Activated CD8-positive, alpha-beta memory T cell treated with anti-CD3 and anti-CD28 coated beads, Interleukin-2, amount 50 U/mL, for 4 hours (primary cell): Measurements from ENCODE around the gene MNS1.
"Not testable (repeated sequence)": the region's sequence is repeated elsewhere in the genome, so short reads cannot be mapped to it uniquely, and the experiment has no call there.

Experiments used
- DNase-seq: peaks from one replicate; pipeline ENCODE4 v3.0.0-alpha.2; 2020

The MNS1 gene

GRCh38 chr15:56445746-56446145, 19.2 kb downstream of the MNS1 start:
- DNase-seq, result no peak

GRCh38 chr15:56442354-56442753, 22.6 kb downstream of the MNS1 start:
- no peak for DNase-seq

GRCh38 chr15:56440214-56440770, 24.6 kb downstream of the MNS1 start:
- DNase-seq, result no peak

GRCh38 chr15:56432304-56432703, 32.6 kb downstream of the MNS1 start:
- DNase-seq, result no peak

DNA sequence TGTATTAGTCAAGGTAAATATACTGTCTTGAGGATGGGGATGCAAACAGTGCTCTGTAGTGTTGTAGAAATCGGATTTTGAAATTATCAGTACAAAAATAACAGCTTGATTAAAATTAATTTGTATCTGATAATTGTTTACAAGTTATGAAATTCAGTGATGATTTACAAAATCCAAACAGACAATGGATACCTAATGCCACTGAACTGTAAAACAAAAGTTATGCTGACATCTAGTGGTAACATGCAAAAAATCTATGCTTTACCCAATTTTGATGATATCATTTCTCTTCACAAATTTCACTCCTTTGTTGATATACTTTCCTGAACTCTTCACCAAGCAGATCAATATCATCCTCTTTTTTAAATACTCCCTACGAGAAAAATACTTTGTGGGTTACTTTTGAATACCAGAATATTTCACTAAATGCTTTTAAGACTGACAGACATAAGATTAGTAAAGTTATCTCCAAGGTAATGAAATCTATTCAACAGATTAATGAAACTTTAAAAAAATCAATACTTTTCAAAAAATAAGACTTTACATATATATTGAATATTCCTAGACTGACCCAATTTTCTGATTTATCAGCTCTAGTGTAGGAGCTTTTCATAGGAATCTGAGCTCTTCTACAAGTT, 36.0 kb downstream of the MNS1 start:
- DNase-seq, result no peak

DNA sequence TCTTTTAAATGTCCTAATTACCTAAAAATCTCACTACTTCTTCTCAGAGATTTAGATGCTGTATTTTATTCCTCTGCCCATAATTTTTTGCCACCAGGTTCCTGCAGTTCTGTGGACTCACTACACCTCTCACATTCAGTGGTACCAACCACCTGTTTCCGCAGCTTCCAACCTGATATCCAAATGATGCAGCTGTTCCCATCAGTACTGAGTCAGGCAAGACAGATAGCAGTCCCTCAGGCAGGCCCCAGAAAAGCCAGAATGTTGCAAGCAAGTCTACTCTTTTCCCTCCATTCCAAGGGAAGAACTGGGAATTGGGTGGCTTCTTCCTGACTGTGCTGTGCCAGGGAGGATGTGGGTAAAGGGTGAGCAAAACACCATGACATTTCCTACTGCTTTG, 39.0 kb downstream of the MNS1 start:
- no peak for DNase-seq

DNA sequence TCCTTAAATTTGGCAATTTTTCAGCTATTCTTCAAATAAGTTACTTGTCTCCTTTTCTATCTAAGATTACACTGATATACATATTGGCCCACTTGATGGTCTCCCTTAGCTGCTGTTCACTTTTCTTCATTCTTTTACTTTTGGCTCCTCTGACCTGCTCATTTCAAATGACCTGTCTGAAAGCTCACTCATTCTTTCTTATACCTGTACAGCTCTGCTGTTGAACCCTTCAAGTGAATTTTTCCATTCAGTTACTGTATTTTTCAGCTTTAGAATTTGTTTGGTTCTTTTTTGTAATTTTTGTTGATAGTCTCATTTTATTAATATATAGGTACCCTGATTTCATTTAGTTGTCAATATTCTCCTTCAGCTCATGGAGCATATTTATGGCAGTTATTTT, 39.7 kb downstream of the MNS1 start:
- DNase-seq, result no peak

DNA sequence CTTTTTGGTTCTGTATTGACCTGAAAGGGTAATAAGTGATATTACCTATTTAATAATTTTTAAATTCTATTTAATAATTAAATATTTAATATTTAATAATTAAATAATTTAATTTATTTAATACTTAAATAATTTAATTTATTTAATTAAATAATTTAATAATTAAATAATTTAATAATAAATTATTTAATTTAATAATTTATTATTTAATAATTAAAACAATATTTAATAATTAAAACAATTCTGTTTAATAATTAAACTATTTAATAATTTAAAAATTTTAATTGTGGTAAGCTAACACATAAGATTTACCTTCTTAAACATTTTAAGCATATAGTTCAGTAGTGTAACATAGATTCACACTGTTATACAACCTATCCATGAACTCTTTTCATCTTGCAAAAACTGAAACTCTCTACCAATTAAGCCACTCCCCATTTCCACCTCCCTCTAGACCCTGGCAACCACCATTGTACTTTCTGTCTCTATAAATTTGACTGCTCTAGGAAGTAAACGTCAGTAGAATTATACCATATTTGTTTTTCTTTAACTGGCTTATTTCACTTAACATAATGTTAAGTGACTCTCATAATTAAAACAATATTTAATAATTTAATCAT, 51.7 kb downstream of the MNS1 start:
- not testable (repeated sequence) for DNase-seq

- DNase-seq, result no peak
Observed at GRCh38 chr15:56411122-56411749, 53.7 kb downstream of the MNS1 start.

- DNase-seq, result no peak
Observed at GRCh38 chr15:56410721-56411120, 54.2 kb downstream of the MNS1 start.

GRCh38 chr15:56399209-56399608, 65.7 kb downstream of the MNS1 start:
- not testable (repeated sequence) for DNase-seq

DNA sequence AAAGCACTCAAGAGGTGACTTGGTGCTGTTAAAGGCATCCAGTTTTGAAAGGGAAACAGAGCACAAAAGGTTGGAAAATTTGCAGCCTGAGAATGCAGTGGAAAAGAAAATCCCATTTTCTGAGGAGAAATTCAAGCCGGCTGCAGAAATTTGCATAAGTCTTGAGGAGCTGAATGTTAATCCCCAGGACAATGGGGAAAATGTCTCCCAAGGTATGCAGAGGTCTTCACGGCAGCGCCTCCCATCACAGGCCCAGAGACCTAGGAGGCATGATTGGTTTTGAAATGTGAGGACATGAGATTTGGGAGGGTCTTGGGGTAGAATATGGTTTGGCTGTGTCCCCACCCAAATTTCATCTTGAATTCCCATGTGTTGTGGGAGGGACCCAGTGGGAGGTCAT, 67.6 kb downstream of the MNS1 start:
- not testable (repeated sequence) for DNase-seq

DNA sequence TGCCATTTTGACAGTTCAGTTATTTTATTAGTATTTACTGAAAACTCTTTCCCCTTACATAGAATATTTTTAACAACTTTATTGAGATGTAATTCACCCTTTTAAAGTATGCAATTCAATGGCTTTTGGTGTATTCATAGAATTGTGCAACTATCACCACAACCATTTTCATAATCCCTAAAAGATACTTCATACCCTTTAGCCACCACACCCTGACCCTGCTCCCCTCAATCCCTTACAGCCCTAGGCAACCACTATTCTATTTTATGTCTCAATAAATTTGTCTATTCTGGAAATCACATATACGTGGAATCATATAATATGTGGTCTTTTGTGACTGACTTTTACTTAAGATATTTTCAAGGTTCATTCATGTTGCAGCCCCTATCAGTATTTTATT, 70.0 kb downstream of the MNS1 start:
- no peak for DNase-seq

DNA sequence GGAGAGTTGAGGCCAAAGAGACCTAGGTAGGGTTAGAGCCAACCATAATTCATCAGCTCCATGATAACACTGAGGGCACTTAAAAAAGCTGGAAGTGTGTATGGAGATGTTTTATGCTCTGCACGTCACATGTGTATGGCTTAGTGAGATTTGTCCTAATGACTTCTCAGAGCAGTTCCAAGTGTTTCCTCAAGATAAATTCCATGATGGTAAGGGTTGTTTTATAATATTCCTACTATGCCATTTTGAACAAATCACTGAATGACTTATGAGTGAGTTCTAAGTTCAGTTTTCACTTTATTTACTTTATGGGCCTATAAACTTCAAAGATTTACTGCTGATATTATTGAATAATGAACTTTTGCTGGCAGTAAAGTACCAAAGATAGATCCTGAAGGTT, 71.7 kb downstream of the MNS1 start:
- DNase-seq, result no peak

- DNase-seq, result no peak
Observed at GRCh38 chr15:56390739-56391267, 74.1 kb downstream of the MNS1 start.

DNA sequence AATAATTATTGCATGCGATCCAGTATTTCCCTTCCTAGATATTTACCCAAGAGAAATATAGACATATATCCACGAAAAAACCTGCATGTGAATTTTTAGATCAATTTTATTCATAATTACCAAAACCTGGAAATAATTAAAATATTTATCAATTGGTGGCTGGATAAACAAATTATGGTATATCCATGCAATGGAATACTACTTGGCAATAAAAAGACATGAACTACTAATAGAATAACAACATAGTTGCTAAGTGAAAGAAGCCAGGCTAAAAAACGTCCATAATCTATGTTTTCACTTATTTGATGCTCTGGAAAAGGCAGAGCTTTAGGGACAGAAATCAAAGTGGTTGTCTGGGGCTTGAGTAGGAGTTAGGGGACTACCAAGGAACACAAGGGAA, 79.0 kb downstream of the MNS1 start:
- no peak for DNase-seq

DNA sequence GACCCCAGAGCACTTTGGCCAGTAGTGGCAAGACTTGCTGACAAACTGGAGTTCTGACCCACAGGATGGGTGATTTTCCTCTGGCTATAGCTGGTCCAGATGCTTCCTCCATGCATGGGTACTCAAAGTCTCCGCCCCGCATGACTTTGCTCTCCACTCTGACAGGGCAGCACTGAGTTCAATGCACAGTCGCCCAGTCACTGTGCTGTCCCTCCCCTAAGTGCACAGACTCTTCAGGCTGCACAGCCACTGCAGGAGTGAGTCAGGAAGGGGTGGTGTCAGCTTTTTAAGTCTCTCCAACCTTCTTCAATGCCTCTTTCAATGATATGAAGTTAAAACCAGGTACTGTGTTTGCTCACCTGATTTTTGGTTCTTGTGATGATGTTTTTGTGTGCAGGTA, 81.9 kb downstream of the MNS1 start:
- no peak for DNase-seq
